HepG2 (cell line): ENCODE measurements around the gene FSIP1.

Experiments used
- ARHGAP35 ChIP-seq: sonication (generic); formaldehyde crosslinking; IDR thresholded peaks from 2 replicates; pipeline ENCODE4 v1.9.0; 2022; ENCODE audit warnings: mild to moderate bottlenecking, inconsistent platforms, moderate library complexity, missing genetic modification reagents, borderline replicate concordance
- BHLHE40 ChIP-seq: IDR thresholded peaks from 2 replicates; pipeline ENCODE4 v1.6.1; 2011; ENCODE audit warnings: low read length, improper control_type of control experiment
- RAD21 ChIP-seq: fragments of 450-650 bp; formaldehyde crosslinking; IDR thresholded peaks from 2 replicates; pipeline ENCODE4 v1.5.0; 2020; ENCODE audit warnings: mild to moderate bottlenecking
- SNRNP70 ChIP-seq: fragments of 200-400 bp; formaldehyde crosslinking; IDR thresholded peaks from 2 replicates; pipeline ENCODE4 v1.6.1; 2017; ENCODE audit warnings: mild to moderate bottlenecking, low read depth, low read length, moderate library complexity
- YY1 ChIP-seq: IDR thresholded peaks from 2 replicates; pipeline ENCODE4 v1.6.1; 2011; ENCODE audit warnings: low read length, low read depth, moderate library complexity, mild to moderate bottlenecking; ENCODE audit not compliant: insufficient read depth, insufficient replicate concordance
- TF ChIP-seq, protein P1 (sequence below): sonication (generic); formaldehyde crosslinking; IDR thresholded peaks from 2 replicates; pipeline ENCODE4 v1.5.0; 2020; ENCODE audit warnings: mild to moderate bottlenecking, missing genetic modification reagents, moderate library complexity

- TF ChIP-seq RAD21 (CRISPR knock-in tag) (no peak), BHLHE40 (no peak), SNRNP70 (no peak), ARHGAP35 (CRISPR knock-in tag) (no peak), YY1 (no peak)
- TF ChIP-seq, protein P1, sequence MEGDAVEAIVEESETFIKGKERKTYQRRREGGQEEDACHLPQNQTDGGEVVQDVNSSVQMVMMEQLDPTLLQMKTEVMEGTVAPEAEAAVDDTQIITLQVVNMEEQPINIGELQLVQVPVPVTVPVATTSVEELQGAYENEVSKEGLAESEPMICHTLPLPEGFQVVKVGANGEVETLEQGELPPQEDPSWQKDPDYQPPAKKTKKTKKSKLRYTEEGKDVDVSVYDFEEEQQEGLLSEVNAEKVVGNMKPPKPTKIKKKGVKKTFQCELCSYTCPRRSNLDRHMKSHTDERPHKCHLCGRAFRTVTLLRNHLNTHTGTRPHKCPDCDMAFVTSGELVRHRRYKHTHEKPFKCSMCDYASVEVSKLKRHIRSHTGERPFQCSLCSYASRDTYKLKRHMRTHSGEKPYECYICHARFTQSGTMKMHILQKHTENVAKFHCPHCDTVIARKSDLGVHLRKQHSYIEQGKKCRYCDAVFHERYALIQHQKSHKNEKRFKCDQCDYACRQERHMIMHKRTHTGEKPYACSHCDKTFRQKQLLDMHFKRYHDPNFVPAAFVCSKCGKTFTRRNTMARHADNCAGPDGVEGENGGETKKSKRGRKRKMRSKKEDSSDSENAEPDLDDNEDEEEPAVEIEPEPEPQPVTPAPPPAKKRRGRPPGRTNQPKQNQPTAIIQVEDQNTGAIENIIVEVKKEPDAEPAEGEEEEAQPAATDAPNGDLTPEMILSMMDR (CRISPR knock-in tag), result no peak
Measured at GRCh38 chr15:39669241-39669640, 113.4 kb downstream of the FSIP1 start.
